Fibroblast of gingiva (primary cell): Measurements from ENCODE around the gene NSG1.
"Not testable (repeated sequence)": the region's sequence is repeated elsewhere in the genome, so short reads cannot be mapped to it uniquely, and the experiment has no call there.

Experiments
- DNase-seq: peaks from one replicate; pipeline ENCODE4 v3.0.0-alpha.2; 2011; ENCODE audit warnings: low read depth

NSG1 gene

GRCh38 chr4:4416981-4417380 lies 30.1 kb downstream of the NSG1 start:
- DNase-seq, result no peak

- DNase-seq, result no peak
These were observed 31.0 kb downstream of the NSG1 start for GRCh38 chr4:4417886-4418285.

GRCh38 chr4:4418676-4419390 lies 31.9 kb downstream of the NSG1 start:
- DNase-seq, result no peak

- no peak for DNase-seq
These were observed 33.0 kb downstream of the NSG1 start for GRCh38 chr4:4419896-4420295.

- DNase-seq, result no peak
These were observed 33.5 kb downstream of the NSG1 start for GRCh38 chr4:4420421-4420820.

- DNase-seq, result no peak
These were observed 34.5 kb downstream of the NSG1 start for GRCh38 chr4:4421356-4421755.

GRCh38 chr4:4422117-4422516 lies 35.2 kb downstream of the NSG1 start:
- not testable (repeated sequence) for DNase-seq

- no peak for DNase-seq
These were observed 36.1 kb downstream of the NSG1 start for GRCh38 chr4:4422856-4423499.

GRCh38 chr4:4423706-4424498 lies 37.0 kb downstream of the NSG1 start:
- no peak for DNase-seq

GRCh38 chr4:4424499-4425115 lies 37.7 kb downstream of the NSG1 start:
- no peak for DNase-seq

GRCh38 chr4:4425119-4425690 lies 38.3 kb downstream of the NSG1 start:
- no peak for DNase-seq

GRCh38 chr4:4425696-4426095 lies 38.8 kb downstream of the NSG1 start:
- DNase-seq, result no peak

GRCh38 chr4:4426511-4427120 lies 39.7 kb downstream of the NSG1 start:
- no peak for DNase-seq

- DNase-seq, result no peak
These were observed 40.4 kb downstream of the NSG1 start for GRCh38 chr4:4427121-4427870.

- no peak for DNase-seq
These were observed 41.0 kb downstream of the NSG1 start for GRCh38 chr4:4427886-4428285.

- DNase-seq, result no peak
These were observed 42.3 kb downstream of the NSG1 start for GRCh38 chr4:4428966-4429875.

- peak; percentile 73 for DNase-seq
These were observed 43.7 kb downstream of the NSG1 start for GRCh38 chr4:4430492-4431195.

- DNase-seq, result no peak
These were observed 45.6 kb downstream of the NSG1 start for GRCh38 chr4:4432341-4433125.

- DNase-seq, result no peak
These were observed 47.0 kb downstream of the NSG1 start for GRCh38 chr4:4433941-4434340.
